Measurements from ENCODE around the gene GRAMD2A. TPM values are rescaled to one million over a fixed set of nuclear protein-coding genes. Genes with fewer than 3 reads are reported as not detected.

Gene GRAMD2A
- total RNA-seq, 6 donors from 2014 or later: 26.7 to 52.4 (median 32.9) TPM

DNA sequence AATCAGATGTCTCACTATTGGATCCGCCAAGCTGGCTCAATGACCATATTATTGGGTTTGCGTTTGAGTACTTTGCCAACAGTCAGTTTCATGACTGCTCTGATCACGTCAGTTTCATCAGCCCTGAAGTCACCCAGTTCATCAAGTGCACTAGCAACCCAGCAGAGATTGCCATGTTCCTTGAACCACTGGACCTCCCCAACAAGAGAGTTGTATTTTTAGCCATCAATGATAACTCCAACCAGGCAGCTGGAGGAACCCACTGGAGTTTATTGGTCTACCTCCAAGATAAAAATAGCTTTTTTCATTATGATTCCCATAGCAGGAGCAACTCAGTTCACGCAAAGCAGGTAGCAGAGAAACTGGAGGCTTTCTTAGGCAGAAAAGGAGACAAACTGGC, 57.9 kb downstream of the GRAMD2A start:
- TF ChIP-seq EP300 (IDR thresholded peaks at IDR 0.05) (no peak), POLR2AphosphoS5 (IDR thresholded peaks at IDR 0.05) (no peak), POLR2A (IDR thresholded peaks at IDR 0.05) (no peak)
- TF ChIP-seq, protein P1, sequence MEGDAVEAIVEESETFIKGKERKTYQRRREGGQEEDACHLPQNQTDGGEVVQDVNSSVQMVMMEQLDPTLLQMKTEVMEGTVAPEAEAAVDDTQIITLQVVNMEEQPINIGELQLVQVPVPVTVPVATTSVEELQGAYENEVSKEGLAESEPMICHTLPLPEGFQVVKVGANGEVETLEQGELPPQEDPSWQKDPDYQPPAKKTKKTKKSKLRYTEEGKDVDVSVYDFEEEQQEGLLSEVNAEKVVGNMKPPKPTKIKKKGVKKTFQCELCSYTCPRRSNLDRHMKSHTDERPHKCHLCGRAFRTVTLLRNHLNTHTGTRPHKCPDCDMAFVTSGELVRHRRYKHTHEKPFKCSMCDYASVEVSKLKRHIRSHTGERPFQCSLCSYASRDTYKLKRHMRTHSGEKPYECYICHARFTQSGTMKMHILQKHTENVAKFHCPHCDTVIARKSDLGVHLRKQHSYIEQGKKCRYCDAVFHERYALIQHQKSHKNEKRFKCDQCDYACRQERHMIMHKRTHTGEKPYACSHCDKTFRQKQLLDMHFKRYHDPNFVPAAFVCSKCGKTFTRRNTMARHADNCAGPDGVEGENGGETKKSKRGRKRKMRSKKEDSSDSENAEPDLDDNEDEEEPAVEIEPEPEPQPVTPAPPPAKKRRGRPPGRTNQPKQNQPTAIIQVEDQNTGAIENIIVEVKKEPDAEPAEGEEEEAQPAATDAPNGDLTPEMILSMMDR (IDR thresholded peaks at IDR 0.05): no peak
- whole genome bisulfite sequencing, 2 donors: 96 to 98% methylated on average over 4 of the region's 4 CpGs
- Histone ChIP-seq H3K4me3 (no peak overlapping the region), H3K9me3 (no peaks in the 10 kb centered on the region), H3K4me1 (peaks cover 0 to 5% (median 2%) of the 10 kb centered on the region in 4 donors), H3K27ac (no peak overlapping the region), H3K36me3 (no peaks in the 10 kb centered on the region), H3K27me3 (no peaks in the 10 kb centered on the region)
- ATAC-seq (ENCODE audit: low FRiP score in 2 of 2) (no peak), DNase-seq (no peak)

DNA sequence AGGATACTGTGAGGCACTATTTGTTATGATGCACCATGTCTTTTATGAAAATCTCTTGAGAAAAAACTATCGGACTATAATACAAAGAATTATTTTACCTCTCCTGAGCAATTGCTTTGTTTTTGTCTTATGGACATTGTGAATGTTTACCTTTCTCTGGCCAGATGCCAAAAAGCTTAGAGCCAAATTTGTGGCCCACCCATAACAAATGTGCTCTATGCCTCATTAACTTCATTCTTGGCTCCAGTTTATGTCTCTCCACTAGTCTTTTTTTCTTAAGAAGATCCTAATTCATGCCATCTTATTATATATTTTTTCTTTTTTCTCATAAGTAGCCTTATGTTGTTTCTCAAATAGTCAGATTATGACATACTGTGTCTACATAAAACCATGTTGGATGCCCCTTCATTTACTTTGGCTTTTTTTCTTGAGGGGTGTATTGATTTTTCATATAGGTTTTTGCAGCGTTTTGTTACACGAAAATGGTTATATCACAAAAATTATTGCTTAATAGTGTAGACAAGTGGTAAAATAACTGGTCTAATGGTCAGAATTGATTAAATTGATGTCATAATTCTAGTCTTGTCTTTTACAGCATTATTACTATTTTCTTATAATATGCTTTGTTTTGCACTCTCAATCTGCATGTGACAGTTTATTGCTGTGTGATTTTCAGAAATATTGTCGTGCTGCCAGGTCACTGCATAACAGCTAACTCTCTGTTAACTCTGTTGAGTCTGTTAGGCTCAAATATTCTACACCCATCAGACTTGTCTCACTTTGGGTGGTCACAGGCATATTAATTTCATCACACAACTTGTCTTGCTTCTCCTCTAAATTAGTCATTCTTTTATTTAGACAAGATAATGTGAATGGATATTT, 61.2 kb downstream of the GRAMD2A start:
- Histone ChIP-seq H3K9me3 (no peaks in the 10 kb centered on the region), H3K36me3 (no peaks in the 10 kb centered on the region), H3K4me3 (no peak overlapping the region), H3K27me3 (no peaks in the 10 kb centered on the region), H3K4me1 (peaks cover 0 to 5% (median 0%) of the 10 kb centered on the region in 4 donors), H3K27ac (no peak overlapping the region)
- TF ChIP-seq POLR2A (IDR thresholded peaks at IDR 0.05) (no peak), EP300 (IDR thresholded peaks at IDR 0.05) (no peak), POLR2AphosphoS5 (IDR thresholded peaks at IDR 0.05) (no peak)
- TF ChIP-seq, protein P1 (IDR thresholded peaks at IDR 0.05): no peak
- DNase-seq (no peak), ATAC-seq (ENCODE audit: low FRiP score in 2 of 2) (no peak)
- WGBS, 2 donors: 76 to 82% methylated on average over 4 of the region's 4 CpGs

DNA sequence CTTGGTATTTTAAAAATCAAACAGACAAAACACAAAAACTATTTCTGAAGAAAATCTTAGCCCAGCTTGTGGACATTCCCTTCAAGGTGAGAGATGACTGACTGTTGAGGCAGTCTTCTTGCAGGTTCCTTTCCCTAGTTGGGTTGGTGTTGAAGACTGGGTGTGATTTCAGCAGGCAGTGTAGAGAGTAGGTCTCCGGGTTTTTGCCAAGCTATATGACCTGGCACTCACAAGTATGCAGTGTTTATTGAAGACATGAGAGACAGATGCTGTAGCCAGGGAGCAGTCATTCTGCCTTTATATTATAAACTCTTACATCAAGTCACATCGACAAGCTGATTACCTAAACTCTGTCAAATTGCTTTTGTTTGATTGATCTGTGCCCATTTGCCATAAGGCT, 61.9 kb downstream of the GRAMD2A start:
- ATAC-seq (ENCODE audit: low FRiP score in 2 of 2) (no peak), DNase-seq (no peak)
- Histone ChIP-seq H3K4me3 (no peak overlapping the region), H3K27me3 (no peaks in the 10 kb centered on the region), H3K36me3 (no peaks in the 10 kb centered on the region), H3K4me1 (peaks cover 0 to 5% (median 0%) of the 10 kb centered on the region in 4 donors), H3K27ac (no peak overlapping the region), H3K9me3 (no peaks in the 10 kb centered on the region)
- no peak for TF ChIP-seq POLR2AphosphoS5 (IDR thresholded peaks at IDR 0.05)
- TF ChIP-seq, protein P1 (IDR thresholded peaks at IDR 0.05): no peak
- TF ChIP-seq EP300 (IDR thresholded peaks at IDR 0.05): no peak
- 48 to 54% methylated on average over 2 of the region's 2 CpGs for WGBS, 2 donors

DNA sequence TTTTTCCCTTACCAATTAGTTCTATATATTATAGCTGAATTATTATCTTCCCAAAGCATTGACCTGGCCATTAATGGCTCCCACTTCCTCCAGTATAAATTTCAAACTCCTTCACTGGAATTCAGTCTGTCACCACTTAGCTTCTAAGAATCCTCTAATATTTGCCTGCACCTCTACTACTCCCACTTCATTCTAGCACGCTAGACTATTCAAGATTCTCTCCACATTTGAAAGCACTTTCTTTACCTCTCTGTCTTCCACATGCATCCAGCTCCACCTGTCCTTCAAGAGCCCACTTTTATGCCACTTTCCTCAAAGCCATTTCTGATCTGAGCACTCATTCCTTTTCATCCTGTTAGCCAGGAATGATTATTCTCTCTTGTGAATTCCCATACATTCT, 64.4 kb downstream of the GRAMD2A start:
- H3K9me3 ChIP-seq: no peaks in the 10 kb centered on the region
- no peak for ATAC-seq (ENCODE audit: low FRiP score in 2 of 2)
- H3K36me3 ChIP-seq: no peaks in the 10 kb centered on the region
- H3K4me1 ChIP-seq: peaks cover 0 to 5% (median 0%) of the 10 kb centered on the region in 4 donors
- 61 to 86% methylated on average over 1 of the region's 1 CpG for WGBS, 2 donors
- H3K27ac ChIP-seq: no peak overlapping the region
- DNase-seq: no peak
- H3K27me3 ChIP-seq: no peaks in the 10 kb centered on the region
- TF ChIP-seq POLR2AphosphoS5 (IDR thresholded peaks at IDR 0.05) (no peak), EP300 (IDR thresholded peaks at IDR 0.05) (no peak), POLR2A (IDR thresholded peaks at IDR 0.05) (no peak)
- TF ChIP-seq, protein P1 (IDR thresholded peaks at IDR 0.05): no peak
- H3K4me3 ChIP-seq: no peak overlapping the region

Data from upper lobe of left lung (tissue), 6 donors.